ENCODE measurements around the gene RHOD.

The RHOD gene

GRCh38 chr11:67083786-67084366 lies 27.2 kb downstream of the RHOD start:
- no peak for DNase-seq (ENCODE audit: low read depth in 2 of 2)
- no peak overlapping the region for H3K4me3 ChIP-seq (replicated peaks in 1 of 2; ENCODE audit: low read depth in 2 of 2, low read length in 2 of 2)
- no peak for TF ChIP-seq CTCF (IDR thresholded peaks at IDR 0.05; ENCODE audit: low read depth, low read length)

GRCh38 chr11:67085617-67086016 lies 29.0 kb downstream of the RHOD start:
- no peak for TF ChIP-seq CTCF (IDR thresholded peaks at IDR 0.05; ENCODE audit: low read depth, low read length)
- no peak overlapping the region for H3K4me3 ChIP-seq (replicated peaks in 1 of 2; ENCODE audit: low read depth in 2 of 2, low read length in 2 of 2)
- no peak for DNase-seq (ENCODE audit: low read depth in 2 of 2)

GRCh38 chr11:67090717-67091116 lies 34.1 kb downstream of the RHOD start:
- no peak overlapping the region for H3K4me3 ChIP-seq (replicated peaks in 1 of 2; ENCODE audit: low read depth in 2 of 2, low read length in 2 of 2)
- DNase-seq (ENCODE audit: low read depth in 2 of 2) = no peak
- TF ChIP-seq CTCF (IDR thresholded peaks at IDR 0.05; ENCODE audit: low read depth, low read length) = no peak

GRCh38 chr11:67095214-67095507 lies 38.5 kb downstream of the RHOD start:
- H3K4me3 ChIP-seq (replicated peaks in 1 of 2; ENCODE audit: low read depth in 2 of 2, low read length in 2 of 2) = no peak overlapping the region
- no peak for TF ChIP-seq CTCF (IDR thresholded peaks at IDR 0.05; ENCODE audit: low read depth, low read length)
- no peak for DNase-seq (ENCODE audit: low read depth in 2 of 2)

- no peak overlapping the region for H3K4me3 ChIP-seq (replicated peaks in 1 of 2; ENCODE audit: low read depth in 2 of 2, low read length in 2 of 2)
- no peak for TF ChIP-seq CTCF (IDR thresholded peaks at IDR 0.05; ENCODE audit: low read depth, low read length)
- DNase-seq (ENCODE audit: low read depth in 2 of 2) = no peak
Measured at GRCh38 chr11:67098799-67099429, 42.3 kb downstream of the RHOD start.

GRCh38 chr11:67099831-67100324 lies 43.2 kb downstream of the RHOD start:
- no peak for TF ChIP-seq CTCF (IDR thresholded peaks at IDR 0.05; ENCODE audit: low read depth, low read length)
- no peak overlapping the region for H3K4me3 ChIP-seq (replicated peaks in 1 of 2; ENCODE audit: low read depth in 2 of 2, low read length in 2 of 2)
- DNase-seq (ENCODE audit: low read depth in 2 of 2) = no peak

GRCh38 chr11:67102664-67103063 lies 46.0 kb downstream of the RHOD start:
- no peak for TF ChIP-seq CTCF (IDR thresholded peaks at IDR 0.05; ENCODE audit: low read depth, low read length)
- no peak for DNase-seq (ENCODE audit: low read depth in 2 of 2)

More at GRCh38 chr11:67102664-67103063, 46.0 kb downstream of the RHOD start:
- H3K4me3 ChIP-seq (replicated peaks in 1 of 2; ENCODE audit: low read depth in 2 of 2, low read length in 2 of 2) = no peak overlapping the region
